Skeletal muscle tissue (tissue), 4 donors: ENCODE measurements around the gene FNDC3B. TPM values are rescaled to one million over a fixed set of nuclear protein-coding genes. Genes with fewer than 3 reads are reported as not detected.
A peak's percentile ranks its signal among the peaks of the same experiment; 100 is the strongest.
"Not testable (repeated sequence)": the region's sequence is repeated elsewhere in the genome, so short reads cannot be mapped to it uniquely, and the experiment has no call there.

Experiments used
- H3K27ac ChIP-seq: one replicate; pipeline ENCODE4 v1.7.0; 2013; ENCODE audit warnings: mild to moderate bottlenecking, low read depth, low read length, inconsistent platforms
- H3K27me3 ChIP-seq, 3 donors: one replicate each; pipeline ENCODE4 v1.7.0; 2013; ENCODE audit warnings: low read length in 3 of 3; ENCODE audit not compliant: control insufficient read depth in 3 of 3, insufficient read depth in 3 of 3
- H3K36me3 ChIP-seq, 3 donors: one replicate each; pipeline ENCODE4 v1.7.0; 2013; ENCODE audit warnings: low read length in 3 of 3; ENCODE audit not compliant: control insufficient read depth in 3 of 3, insufficient read depth in 3 of 3
- H3K4me1 ChIP-seq, 3 donors: one replicate each; pipeline ENCODE4 v1.7.0; 2013; ENCODE audit warnings: low read length in 3 of 3, mild to moderate bottlenecking in 3 of 3; ENCODE audit not compliant: control insufficient read depth in 3 of 3, insufficient read depth in 3 of 3
- H3K4me3 ChIP-seq, 3 donors: one replicate each; pipeline ENCODE4 v1.7.0; 2013; ENCODE audit warnings: low read length in 3 of 3
- H3K9ac ChIP-seq, 3 donors: one replicate each; pipeline ENCODE4 v1.7.0; 2013; ENCODE audit warnings: low read length in 3 of 3, mild to moderate bottlenecking in 3 of 3, moderate library complexity in 2 of 3, low read depth in 1 of 3
- H3K9me3 ChIP-seq, 3 donors: one replicate each; pipeline ENCODE4 v1.7.0; 2013; ENCODE audit warnings: low read length in 3 of 3; ENCODE audit not compliant: control insufficient read depth in 3 of 3
- total RNA-seq: library from RNA; depleted of rRNA; stranded (reverse); fragments of >200 nt; gene quantifications from one replicate; pipeline ENCODE4 v1.2.3, GENCODE V29; 2014
- donor health status: Osteomylitis.

The FNDC3B gene
- total RNA-seq, 1 donor from 2014 or later, result 140 TPM

GRCh38 chr3:172246107-172246844 lies 206.9 kb downstream of the FNDC3B start:
- H3K27me3 ChIP-seq, result no peaks in the 10 kb centered on the region
- peaks cover 4 to 7% (median 7%) of the 10 kb centered on the region in 3 donors for H3K4me1 ChIP-seq
- no peak overlapping the region for H3K27ac ChIP-seq
- no peak overlapping the region for H3K4me3 ChIP-seq
- no peaks in the 10 kb centered on the region for H3K9me3 ChIP-seq
- peaks cover 2 to 9% (median 2%) of the 10 kb centered on the region in 3 donors for H3K36me3 ChIP-seq
- no peak overlapping the region for H3K9ac ChIP-seq

- peaks cover 4 to 7% (median 7%) of the 10 kb centered on the region in 3 donors for H3K4me1 ChIP-seq
- no peaks in the 10 kb centered on the region for H3K27me3 ChIP-seq
- H3K27ac ChIP-seq, result no peak overlapping the region
- no peak overlapping the region for H3K9ac ChIP-seq
- H3K9me3 ChIP-seq, result no peaks in the 10 kb centered on the region
- H3K36me3 ChIP-seq, result peaks cover 3 to 12% (median 8%) of the 10 kb centered on the region in 3 donors
- no peak overlapping the region for H3K4me3 ChIP-seq
Observed at GRCh38 chr3:172247525-172248274, 208.3 kb downstream of the FNDC3B start.

- no peak overlapping the region for H3K27ac ChIP-seq
- no peaks in the 10 kb centered on the region for H3K27me3 ChIP-seq
- no peak overlapping the region for H3K4me3 ChIP-seq
- H3K9me3 ChIP-seq, result no peaks in the 10 kb centered on the region
- no peak overlapping the region for H3K9ac ChIP-seq
- peaks cover 3 to 12% (median 8%) of the 10 kb centered on the region in 3 donors for H3K36me3 ChIP-seq
- peaks cover 4 to 7% (median 7%) of the 10 kb centered on the region in 3 donors for H3K4me1 ChIP-seq
Observed at GRCh38 chr3:172249039-172249438, 209.7 kb downstream of the FNDC3B start.

- Histone ChIP-seq H3K27me3 (no peaks in the 10 kb centered on the region), H3K27ac (no peak overlapping the region), H3K36me3 (peaks cover 3 to 12% (median 8%) of the 10 kb centered on the region in 3 donors), H3K4me1 (peaks cover 7 to 12% (median 8%) of the 10 kb centered on the region in 3 donors), H3K9me3 (no peaks in the 10 kb centered on the region), H3K4me3 (no peak overlapping the region), H3K9ac (no peak overlapping the region)
Observed at GRCh38 chr3:172251211-172251610, 211.8 kb downstream of the FNDC3B start.

- H3K27me3 ChIP-seq, result no peaks in the 10 kb centered on the region
- H3K4me1 ChIP-seq, result peaks cover 7 to 23% (median 19%) of the 10 kb centered on the region in 3 donors
- no peak overlapping the region for H3K4me3 ChIP-seq
- no peak overlapping the region for H3K27ac ChIP-seq
- H3K36me3 ChIP-seq, result peaks cover 3 to 8% (median 5%) of the 10 kb centered on the region in 3 donors
- H3K9ac ChIP-seq, result no peak overlapping the region
- no peaks in the 10 kb centered on the region for H3K9me3 ChIP-seq
Observed at GRCh38 chr3:172253200-172253599, 213.8 kb downstream of the FNDC3B start.

- no peak overlapping the region for H3K9ac ChIP-seq
- H3K36me3 ChIP-seq, result peaks cover 3 to 8% (median 5%) of the 10 kb centered on the region in 3 donors
- H3K9me3 ChIP-seq, result no peaks in the 10 kb centered on the region
- peaks cover 20 to 37% (median 31%) of the 10 kb centered on the region in 3 donors for H3K4me1 ChIP-seq
- no peak overlapping the region for H3K27ac ChIP-seq
- no peaks in the 10 kb centered on the region for H3K27me3 ChIP-seq
- no peak overlapping the region for H3K4me3 ChIP-seq
Observed at GRCh38 chr3:172254542-172254941, 215.2 kb downstream of the FNDC3B start.

- H3K36me3 ChIP-seq, H3K9me3 ChIP-seq, H3K4me3 ChIP-seq, H3K9ac ChIP-seq, H3K27me3 ChIP-seq: not testable (repeated sequence)
- peak overlapping the region; percentile 74 for H3K27ac ChIP-seq
- peaks cover 20 to 42% (median 34%) of the 10 kb centered on the region in 3 donors for H3K4me1 ChIP-seq
Observed at GRCh38 chr3:172255321-172255720, 215.9 kb downstream of the FNDC3B start.

GRCh38 chr3:172256101-172256734 lies 216.8 kb downstream of the FNDC3B start:
- H3K27ac ChIP-seq, result peak overlapping the region; percentile 74
- H3K36me3 ChIP-seq, result peaks cover 2 to 6% (median 4%) of the 10 kb centered on the region in 3 donors
- H3K27me3 ChIP-seq, result no peaks in the 10 kb centered on the region
- no peak overlapping the region for H3K4me3 ChIP-seq
- no peak overlapping the region for H3K9ac ChIP-seq
- H3K4me1 ChIP-seq, result peaks cover 20 to 46% (median 41%) of the 10 kb centered on the region in 3 donors
- no peaks in the 10 kb centered on the region for H3K9me3 ChIP-seq

GRCh38 chr3:172257648-172258400 lies 218.4 kb downstream of the FNDC3B start:
- H3K27ac ChIP-seq, result peak overlapping the region; percentile 73
- no peaks in the 10 kb centered on the region for H3K27me3 ChIP-seq
- no peak overlapping the region for H3K4me3 ChIP-seq
- H3K9me3 ChIP-seq, result no peaks in the 10 kb centered on the region
- no peaks in the 10 kb centered on the region for H3K36me3 ChIP-seq
- peaks cover 20 to 46% (median 46%) of the 10 kb centered on the region in 3 donors for H3K4me1 ChIP-seq
- H3K9ac ChIP-seq, result no peak overlapping the region
